H1 (cell line): ENCODE measurements around the gene PRKCZ. TPM values are rescaled to one million over a fixed set of nuclear protein-coding genes. Genes with fewer than 3 reads are reported as not detected.
"Not testable (repeated sequence)": the region's sequence is repeated elsewhere in the genome, so short reads cannot be mapped to it uniquely, and the experiment has no call there.

Experiments
- CTCF ChIA-PET: fragments of 300-600 bp; sonication (Branson Sonifier 250); formaldehyde crosslinking; loops from one replicate; lab custom pipeline; 2021; ENCODE audit not compliant: partially characterized antibody; lab: Charles Lee
- POLR2A ChIA-PET: fragments of 300-600 bp; sonication (Branson Sonifier 250); formaldehyde crosslinking; loops from one replicate; lab custom pipeline; 2021; ENCODE audit warnings: inconsistent platforms; ENCODE audit not compliant: partially characterized antibody; lab: Charles Lee
- DNase-seq, 2 experiments: peaks; one replicate each; pipeline versions ENCODE4 v3.0.0 to v3.0.0-alpha.2; 2010 to 2022; ENCODE audit warnings: low spot score in 2 of 2, low read depth in 1 of 2, mixed read lengths in 1 of 2
- FAIRE-seq: peaks from 2 replicates; lab custom pipeline; 2011; peaks lifted over from hg19 to GRCh38; lab: Jason Lieb, UNC
- H2AFZ ChIP-seq: 2 replicates; pipeline ENCODE4 v1.8.1; 2012; ENCODE audit warnings: low read length, inconsistent platforms
- H2AK5ac ChIP-seq: 2 replicates; pipeline ENCODE4 v1.6.1; 2013; ENCODE audit warnings: low read depth, low read length
- H2BK120ac ChIP-seq: replicated peaks from 2 replicates; pipeline ENCODE3; 2013; ENCODE audit warnings: low read depth, low read length, inconsistent platforms
- H2BK12ac ChIP-seq: 2 replicates; pipeline ENCODE4 v1.6.1; 2013; ENCODE audit warnings: low read depth, low read length
- H2BK15ac ChIP-seq: 2 replicates; pipeline ENCODE4 v1.6.1; 2013; ENCODE audit warnings: low read length
- H2BK20ac ChIP-seq: 2 replicates; pipeline ENCODE4 v1.6.1; 2013; ENCODE audit warnings: low read length
- H2BK5ac ChIP-seq: 2 replicates; pipeline ENCODE4 v1.6.1; 2013; ENCODE audit warnings: low read depth, low read length
- H3K14ac ChIP-seq: 2 replicates; pipeline ENCODE4 v1.6.1; 2013; ENCODE audit warnings: inconsistent platforms; ENCODE audit not compliant: insufficient read length
- H3K18ac ChIP-seq: 2 replicates; pipeline ENCODE4 v1.6.1; 2013; ENCODE audit warnings: low read length; ENCODE audit errors: extremely low read depth
- H3K23ac ChIP-seq: 2 replicates; pipeline ENCODE4 v1.6.1; 2013; ENCODE audit warnings: inconsistent platforms; ENCODE audit not compliant: insufficient read length
- H3K23me2 ChIP-seq: 2 replicates; pipeline ENCODE4 v1.6.1; 2013; ENCODE audit warnings: low read depth, low read length
- H3K27ac ChIP-seq: 2 replicates; pipeline ENCODE4 v1.6.1; 2011; ENCODE audit warnings: low read depth, low read length, inconsistent platforms
- H3K27me3 ChIP-seq, 4 experiments: replicated peaks in 1 of 4; 1 replicate in 1 of 4; 2 replicates in 3 of 4; pipeline versions ENCODE4 v1.6.1 to v1.8.1; 2011 to 2013; ENCODE audit warnings: low read length in 3 of 4, mild to moderate bottlenecking in 3 of 4, inconsistent platforms in 2 of 4, mixed read lengths in 2 of 4, moderate library complexity in 1 of 4; ENCODE audit not compliant: control insufficient read depth in 3 of 4, insufficient read depth in 3 of 4; ENCODE audit errors: extremely low read depth in 1 of 4
- H3K36me3 ChIP-seq, 4 experiments: 2 replicates each; pipeline versions ENCODE4 v1.6.1 to v1.8.1; 2011 to 2013; ENCODE audit warnings: mild to moderate bottlenecking in 4 of 4, low read length in 3 of 4, moderate library complexity in 2 of 4, control low read depth in 1 of 4, inconsistent platforms in 1 of 4; ENCODE audit not compliant: insufficient read depth in 4 of 4, control insufficient read depth in 2 of 4
- H3K4ac ChIP-seq: replicated peaks from 2 replicates; pipeline ENCODE3; 2013; ENCODE audit warnings: low read length, low read depth, mixed read lengths, inconsistent platforms; ENCODE audit not compliant: insufficient read length
- H3K4me1 ChIP-seq, 4 experiments: replicated peaks in 1 of 4; 1 replicate in 1 of 4; 2 replicates in 3 of 4; pipeline versions ENCODE4 v1.6.1 to v1.8.1; 2011 to 2013; ENCODE audit warnings: low read length in 3 of 4, inconsistent platforms in 2 of 4, mixed read lengths in 1 of 4; ENCODE audit not compliant: insufficient read depth in 4 of 4, control insufficient read depth in 3 of 4
- H3K4me2 ChIP-seq, 2 experiments: 2 replicates each; pipeline versions ENCODE4 v1.6.1 to v1.8.1; 2011 to 2013; ENCODE audit warnings: low read depth in 2 of 2, low read length in 2 of 2, control low read depth in 1 of 2, inconsistent platforms in 1 of 2, mild to moderate bottlenecking in 1 of 2; ENCODE audit not compliant: insufficient read depth in 1 of 2
- H3K4me3 ChIP-seq, 4 experiments: fragments of 200-600, 300-600 bp in 1 of 4; sonication (generic), shearing (Covaris generic), sonication (Bioruptor Twin) in 1 of 4; 2 replicates each; pipeline versions ENCODE4 v1.5.1 to v1.8.1; 2011 to 2016; ENCODE audit warnings: low read length in 4 of 4, low read depth in 3 of 4, control low read depth in 2 of 4, inconsistent platforms in 2 of 4, mild to moderate bottlenecking in 2 of 4, mixed read lengths in 1 of 4, moderate library complexity in 1 of 4; ENCODE audit not compliant: insufficient read depth in 2 of 4; ENCODE audit errors: extremely low read depth in 1 of 4
- H3K56ac ChIP-seq: replicated peaks from 2 replicates; pipeline ENCODE3; 2013; ENCODE audit warnings: low read depth, mild to moderate bottlenecking, mixed read lengths, low read length, inconsistent platforms; ENCODE audit not compliant: insufficient read length
- H3K79me1 ChIP-seq: 2 replicates; pipeline ENCODE4 v1.6.1; 2013; ENCODE audit warnings: low read depth, low read length, control low read depth
- H3K79me2 ChIP-seq, 2 experiments: 2 replicates each; pipeline versions ENCODE4 v1.6.1 to v1.8.1; 2012 to 2013; ENCODE audit warnings: low read length in 2 of 2, mild to moderate bottlenecking in 2 of 2, inconsistent platforms in 1 of 2; ENCODE audit not compliant: insufficient read depth in 2 of 2, control insufficient read depth in 1 of 2
- H3K9ac ChIP-seq, 4 experiments: replicated peaks in 1 of 4; 1 replicate in 1 of 4; 2 replicates in 3 of 4; pipeline versions ENCODE4 v1.6.1 to v1.8.1; 2011 to 2013; ENCODE audit warnings: low read depth in 3 of 4, low read length in 3 of 4, control low read depth in 2 of 4, mild to moderate bottlenecking in 2 of 4, moderate library complexity in 2 of 4, inconsistent platforms in 1 of 4; ENCODE audit errors: extremely low read depth in 1 of 4
- H3K9me3 ChIP-seq, 2 experiments: 2 replicates each; pipeline versions ENCODE4 v1.6.1 to v1.8.1; 2012 to 2013; ENCODE audit warnings: mild to moderate bottlenecking in 2 of 2, moderate library complexity in 2 of 2, control low read depth in 1 of 2, inconsistent platforms in 1 of 2, low read depth in 1 of 2, low read length in 1 of 2, mixed read lengths in 1 of 2; ENCODE audit not compliant: insufficient read depth in 2 of 2
- H4K20me1 ChIP-seq, 2 experiments: replicated peaks in 1 of 2; 2 replicates each; pipeline versions ENCODE3 to v1.8.1; 2011 to 2013; ENCODE audit warnings: inconsistent platforms in 2 of 2, low read length in 2 of 2, mild to moderate bottlenecking in 1 of 2; ENCODE audit not compliant: insufficient read depth in 2 of 2, control insufficient read depth in 1 of 2
- H4K5ac ChIP-seq: 2 replicates; pipeline ENCODE4 v1.6.1; 2013; ENCODE audit warnings: low read length, low read depth, mixed read lengths, inconsistent platforms; ENCODE audit not compliant: insufficient read length
- H4K8ac ChIP-seq: 2 replicates; pipeline ENCODE4 v1.8.0; 2013; ENCODE audit warnings: mild to moderate bottlenecking, moderate library complexity, low read length, inconsistent platforms; ENCODE audit not compliant: insufficient read depth; ENCODE audit errors: extremely low read depth
- H4K91ac ChIP-seq: replicated peaks from 2 replicates; pipeline ENCODE3; 2013; ENCODE audit warnings: low read length, mixed read lengths, inconsistent platforms; ENCODE audit not compliant: insufficient read length
- WGBS, 2 experiments: shearing (Covaris generic) in 1 of 2; methylation state at CpG; one replicate each; pipeline versions ENCODE4 v1.1.6 to v1.1.7; 2013 to 2015; ENCODE audit warnings: low lambda C conversion rate in 2 of 2, mixed read lengths in 2 of 2, inconsistent platforms in 1 of 2, low coverage in 1 of 2, missing lambda C conversion rate in 1 of 2; ENCODE audit not compliant: insufficient replicate concordance in 2 of 2, insufficient coverage in 1 of 2, insufficient read length in 1 of 2; ENCODE audit errors: extremely low coverage in 1 of 2, missing lambda C conversion rate in 1 of 2; 5-methylcytosine and 5-hydroxymethylcytosine counted together
- polyA plus RNA-seq, 7 experiments: library from polyadenylated mRNA; depleted of rRNA in 3 of 7; stranded (reverse) in 5 of 7; unstranded in 2 of 7; fragments of >200 nt in 5 of 7; fragments of 200-250 nt in 2 of 7; gene quantifications; 1 replicate in 5 of 7; 2 replicates in 1 of 7; 4 replicates in 1 of 7; pipeline versions ENCODE4 v1.2.1 to v1.2.3, GENCODE V29; 2011 to 2013; ENCODE audit warnings: missing spikeins in 2 of 7, mixed read lengths in 2 of 7
- total RNA-seq: library from RNA; stranded (reverse); fragmentation: NEBNext Ultra II Directional; extraction: Animal tissue kit (Norgen Biotek cat#: 25700); gene quantifications from 2 replicates; pipeline ENCODE4 v1.2.1, GENCODE V29; 2021

Gene PRKCZ
- total and polyA plus RNA-seq, 2 of the 8 experiments (the other 6 are each of a cell fraction or from before 2014, with no cell fraction given), result 37.4 to 45.1 TPM

- ChIA-PET CTCF (interaction anchor here (0.5 to 5.1 kb wide), 35 partner anchors 11 to 359 kb away, joined by 3 to 58 read pairs (median 4); partner anchors contain the start of gene PRKCZ), POLR2A (interaction anchor here (1.4 to 2.0 kb wide), 2 partner anchors 11 to 24 kb away, joined by 6 to 9 read pairs; no protein-coding TSS in a partner anchor)
- WGBS, 2 experiments, result 95% methylated on average over 13 of the region's 13 CpGs; no CpG with 5 or more reads in 1 of the 2 experiments
These were observed 88.9 kb downstream of the PRKCZ start for GRCh38 chr1:2139156-2139555.

More at GRCh38 chr1:2139156-2139555, 88.9 kb downstream of the PRKCZ start:
- not testable (repeated sequence) for DNase-seq, H3K4me1 ChIP-seq, H2BK15ac ChIP-seq, H3K23ac ChIP-seq, H3K79me2 ChIP-seq, H3K4me3 ChIP-seq, H3K27ac ChIP-seq, H3K36me3 ChIP-seq, H2BK20ac ChIP-seq, H3K23me2 ChIP-seq, H3K79me1 ChIP-seq, H4K20me1 ChIP-seq, H2AFZ ChIP-seq, H3K14ac ChIP-seq, H3K18ac ChIP-seq, H3K56ac ChIP-seq, H2BK120ac ChIP-seq, H2BK12ac ChIP-seq, H3K9ac ChIP-seq, H4K91ac ChIP-seq, FAIRE-seq, H4K5ac ChIP-seq, H4K8ac ChIP-seq, H3K4ac ChIP-seq, H3K9me3 ChIP-seq, H3K4me2 ChIP-seq, H2AK5ac ChIP-seq, H2BK5ac ChIP-seq, H3K27me3 ChIP-seq
